Stimulated activated CD8-positive, alpha-beta memory T cell treated with anti-CD3 and anti-CD28 coated beads, Interleukin-4, amount 100 ng/mL, for 4 hours (primary cell): ENCODE data around the gene KCNE4.

Source experiments
- DNase-seq, 2 donors: peaks; one replicate each; pipeline ENCODE4 v3.0.0-alpha.2; 2020; ENCODE audit warnings: low read depth in 2 of 2, low spot score in 1 of 2

The KCNE4 gene

DNA sequence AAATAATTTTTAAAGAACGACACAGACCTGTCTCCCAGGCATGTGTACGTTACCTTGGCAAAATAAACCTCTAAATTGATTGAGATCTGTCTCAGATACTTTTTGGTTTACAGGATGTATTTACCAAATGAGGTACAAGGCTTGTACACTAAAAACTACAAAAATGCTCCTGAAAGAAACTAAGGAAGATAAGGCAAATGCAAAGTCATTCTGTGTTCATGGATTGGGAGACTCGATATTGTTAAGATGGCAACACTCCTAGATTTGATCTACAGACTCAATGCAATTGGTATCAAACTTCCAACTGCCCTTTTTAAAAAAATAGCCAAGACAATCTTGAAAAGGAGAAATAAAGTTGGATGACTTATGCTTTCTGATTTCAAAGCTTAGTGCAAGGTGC lies 11.5 kb upstream of the KCNE4 start:
- DNase-seq = no peak

DNA sequence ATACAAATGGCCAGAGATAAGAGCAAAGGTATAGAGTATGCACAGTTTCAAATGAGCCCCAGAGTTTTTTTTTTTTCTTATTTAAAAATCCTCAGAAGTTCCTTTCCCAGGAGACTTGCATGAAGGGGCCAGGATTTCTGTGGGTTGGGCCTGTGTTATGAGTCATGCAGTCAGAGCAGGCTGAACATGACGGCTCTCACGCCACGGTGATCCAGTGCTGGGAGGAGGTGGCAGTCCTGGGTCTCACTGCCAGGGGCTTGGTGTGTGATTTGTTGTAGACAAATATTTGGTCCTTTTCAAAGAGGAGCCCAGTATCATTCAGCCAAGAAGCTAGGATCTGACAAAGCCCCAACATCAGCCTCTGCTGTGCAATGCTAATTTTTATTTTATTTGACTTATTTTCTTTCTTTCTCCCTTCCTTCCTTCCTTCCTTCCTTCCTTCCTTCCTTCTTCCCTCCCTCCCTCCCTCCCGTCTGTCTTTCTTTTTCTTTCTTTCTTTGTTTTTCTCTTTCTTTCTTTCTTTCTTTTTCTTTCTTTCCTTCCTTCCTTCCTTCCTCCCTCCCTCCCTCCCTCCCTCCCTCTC lies 10.4 kb upstream of the KCNE4 start:
- no peak for DNase-seq

DNA sequence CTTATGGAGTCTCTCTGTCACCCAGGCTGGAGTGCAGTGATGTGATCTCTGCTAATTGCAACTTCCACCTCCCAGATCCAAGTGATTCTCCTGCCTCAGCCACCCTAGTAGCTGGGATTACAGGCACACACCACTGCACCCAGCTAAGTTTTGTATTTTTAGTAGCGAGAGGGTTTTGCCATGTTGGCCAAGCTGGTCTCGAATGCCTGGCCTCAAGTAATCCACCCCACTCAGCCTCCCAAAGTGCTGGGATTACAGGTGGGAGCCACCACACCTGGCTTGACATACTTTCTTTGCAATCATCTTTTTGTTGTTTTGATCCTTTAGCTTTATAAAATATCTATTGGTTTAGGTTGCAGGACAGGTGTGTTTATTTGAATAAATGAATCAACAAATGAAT lies 9.7 kb upstream of the KCNE4 start:
- no peak for DNase-seq

DNA sequence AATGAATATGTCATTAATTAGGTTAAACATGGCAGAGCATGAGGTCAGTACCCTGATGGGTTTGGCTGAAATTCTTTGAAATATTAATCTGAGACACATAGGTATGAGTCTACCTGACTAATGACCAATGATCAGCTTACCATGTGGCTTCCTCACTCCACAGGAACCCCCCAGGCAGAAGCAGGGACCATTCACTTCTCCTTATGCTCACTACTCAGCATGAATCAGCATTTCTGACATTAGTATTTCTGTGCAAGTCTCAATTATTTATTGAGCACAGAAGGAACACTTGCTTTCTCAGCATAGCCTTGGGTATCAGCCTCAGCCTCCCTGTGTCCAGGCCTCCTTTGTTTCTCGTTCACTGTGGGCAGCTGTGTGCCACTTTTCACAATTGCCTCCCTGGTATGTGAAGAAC lies 9.3 kb upstream of the KCNE4 start:
- no peak for DNase-seq

DNA sequence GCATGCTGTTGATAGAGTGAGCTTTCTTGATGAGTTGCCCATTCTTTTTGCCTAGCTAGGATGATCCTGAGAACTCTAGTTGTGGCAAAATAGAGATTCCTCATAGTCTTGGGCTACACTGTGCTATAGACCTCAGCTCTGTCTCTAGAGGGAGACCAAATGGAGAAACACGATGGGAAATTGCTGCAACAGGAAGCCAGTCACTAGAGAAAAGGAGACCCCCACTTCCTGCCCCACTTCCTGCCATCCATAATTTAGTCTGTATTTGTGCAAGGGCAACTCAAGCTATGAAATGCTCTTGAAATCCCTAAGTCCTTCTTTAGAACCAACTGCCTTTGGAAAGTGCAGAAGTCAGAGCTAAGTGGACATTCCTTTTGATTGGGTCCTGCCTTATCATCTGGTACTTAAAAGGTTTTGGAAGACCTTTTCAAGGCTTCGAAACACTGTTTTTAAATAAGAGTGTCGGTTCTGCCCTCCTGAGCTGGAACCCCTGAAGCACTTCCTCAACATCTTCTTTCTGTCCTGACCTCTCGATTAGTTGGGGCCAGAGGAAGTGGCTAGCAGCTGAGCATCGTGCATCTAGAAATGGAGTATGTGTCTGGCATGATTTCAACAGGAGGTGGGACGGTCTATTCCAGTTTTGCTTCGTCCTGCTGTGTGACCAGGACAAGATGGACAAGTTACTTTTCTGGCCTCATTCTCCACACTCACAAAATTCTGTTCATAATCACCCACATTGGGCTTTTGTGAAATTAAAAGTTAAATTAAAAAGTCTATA lies 8.6 kb upstream of the KCNE4 start:
- DNase-seq = no peak

DNA sequence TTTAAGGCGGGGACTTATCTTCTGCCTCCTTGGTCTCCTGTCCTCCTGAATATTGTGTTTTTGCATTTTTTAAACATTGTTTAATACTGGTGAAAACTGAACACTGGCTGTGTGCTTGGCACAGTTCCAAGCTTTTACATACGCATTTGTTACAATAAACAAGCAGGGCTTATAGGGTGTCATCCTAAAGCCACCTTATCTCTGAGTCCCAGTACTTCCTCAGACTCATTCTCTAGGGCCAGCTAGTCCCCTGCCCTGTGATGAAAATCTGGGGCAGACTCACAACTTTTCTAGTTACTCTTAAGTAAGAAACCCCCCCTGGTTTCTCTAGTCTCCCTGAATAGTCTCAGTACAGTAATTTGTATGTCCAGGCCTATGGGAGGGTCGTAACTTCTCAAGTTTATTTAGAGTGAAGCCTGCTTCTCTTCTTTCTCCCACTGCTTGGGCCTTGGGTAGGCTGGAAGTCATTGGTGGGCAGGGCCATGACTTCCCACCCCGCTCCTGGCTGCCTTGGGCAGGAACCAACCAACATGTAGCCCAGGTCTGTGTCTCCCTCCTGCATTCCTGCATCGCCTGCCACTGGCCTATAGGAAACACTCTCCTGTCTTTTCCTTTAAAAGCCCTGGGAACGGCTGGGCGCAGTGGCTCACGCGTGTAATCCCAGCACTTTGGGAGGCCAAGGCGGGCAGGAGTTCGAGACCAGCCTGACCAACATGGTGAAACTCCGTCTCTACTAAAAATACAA lies 7.7 kb upstream of the KCNE4 start:
- no peak for DNase-seq

DNA sequence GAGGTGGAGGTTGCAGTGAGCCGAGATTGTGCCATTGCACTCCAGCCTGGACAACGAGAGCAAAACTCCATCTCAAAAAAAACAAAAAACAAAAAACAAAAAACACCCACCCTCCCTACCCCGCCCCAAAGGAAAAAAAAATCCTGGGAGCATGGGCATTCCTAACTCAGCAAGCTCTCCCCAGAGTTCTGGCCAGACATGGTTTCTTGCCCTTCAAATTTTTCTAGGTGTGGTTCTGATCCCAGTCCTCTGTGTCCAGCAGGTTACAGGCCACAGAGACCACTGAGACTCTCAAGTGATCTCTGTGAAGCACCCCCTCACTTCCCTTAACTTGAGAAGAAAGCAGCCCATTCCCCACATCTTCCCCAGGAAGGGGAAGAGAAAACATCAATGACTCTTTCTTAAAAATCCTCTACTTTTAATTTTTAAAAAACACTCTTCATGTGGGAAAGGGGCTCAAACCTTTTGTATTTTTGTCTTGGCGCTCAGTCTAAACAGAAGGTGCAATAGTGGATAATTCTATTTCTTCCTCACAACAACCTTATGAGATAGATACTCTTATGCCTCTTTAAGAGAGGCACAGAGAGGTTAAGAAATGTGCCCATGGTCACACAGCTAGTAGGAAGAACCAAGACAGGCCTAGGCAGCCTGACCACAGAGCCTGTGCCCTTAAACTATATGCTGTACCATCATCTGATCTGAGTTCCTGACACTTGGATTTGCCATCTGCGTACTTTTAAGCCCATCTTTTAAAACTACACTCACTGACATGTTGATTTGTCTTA lies 6.9 kb upstream of the KCNE4 start:
- DNase-seq = no peak

DNA sequence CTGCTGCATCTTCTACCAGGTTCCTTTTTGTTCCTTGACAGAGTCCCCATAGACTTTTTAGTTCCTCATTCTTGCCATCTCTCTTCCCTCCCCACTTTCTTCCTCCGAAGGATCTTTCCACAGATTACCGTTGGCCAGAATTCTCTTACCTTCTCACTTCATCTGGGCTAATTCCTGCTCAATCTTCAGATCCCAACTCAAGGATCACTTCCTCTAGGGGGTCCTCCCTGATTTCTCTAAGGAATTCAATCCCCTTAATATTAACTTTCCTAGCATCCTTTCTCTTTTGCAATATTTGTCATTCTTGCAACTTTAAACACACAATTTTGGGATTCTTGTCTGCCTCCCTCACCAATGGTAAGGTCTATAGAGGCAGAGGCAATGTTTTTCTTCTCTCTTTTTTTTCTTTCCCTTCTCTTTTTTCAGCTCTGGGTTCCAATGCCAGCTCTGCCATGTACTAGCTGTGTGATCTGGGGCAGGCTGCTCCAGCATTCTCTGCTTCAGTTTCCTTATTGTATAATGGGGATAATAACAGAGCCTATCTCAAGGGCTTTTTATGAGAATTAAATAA lies 5.4 kb upstream of the KCNE4 start:
- no peak for DNase-seq

DNA sequence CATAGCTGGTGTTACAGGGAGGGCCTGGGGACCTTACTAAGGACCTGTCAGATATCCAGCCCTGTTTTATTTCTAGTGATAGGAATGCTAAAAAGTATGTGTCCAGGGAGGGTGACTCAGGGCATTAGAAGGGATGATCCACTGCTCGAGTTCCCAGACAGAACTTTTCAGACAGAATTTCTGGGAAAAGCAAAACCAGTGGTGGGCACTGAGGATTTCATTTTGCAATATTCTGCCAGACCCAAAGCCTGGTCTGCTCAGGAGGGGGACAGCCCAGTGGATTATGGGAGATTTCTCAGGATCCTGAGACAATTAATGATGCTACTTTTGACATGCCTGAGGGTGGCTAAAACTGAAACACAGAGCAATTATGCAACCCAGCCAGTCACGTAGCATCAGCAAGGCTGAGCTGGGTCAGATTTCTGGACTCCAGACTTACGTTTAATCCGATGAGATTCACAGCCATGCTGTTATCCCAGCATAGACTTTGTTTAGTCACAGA lies 4.7 kb upstream of the KCNE4 start:
- DNase-seq = no peak

DNA sequence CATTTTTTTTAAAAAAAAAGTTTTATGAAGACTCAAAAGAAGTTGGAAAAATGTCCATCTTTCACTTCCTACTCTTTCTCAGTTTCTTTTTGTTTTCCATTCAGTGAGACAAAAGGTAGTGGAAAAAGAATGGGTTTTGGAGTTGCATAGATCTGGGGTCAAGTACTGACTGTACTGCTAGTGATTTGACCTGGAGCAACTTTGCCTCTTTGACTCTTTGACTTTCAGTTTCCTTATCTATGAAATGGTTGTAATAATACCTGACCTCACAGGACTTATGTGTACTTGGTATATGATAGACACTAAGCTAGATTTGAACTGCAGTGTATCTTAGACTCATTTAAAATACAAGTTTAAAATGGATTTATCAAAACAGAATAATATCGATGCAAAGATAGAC lies 3.5 kb upstream of the KCNE4 start:
- DNase-seq = no peak

DNA sequence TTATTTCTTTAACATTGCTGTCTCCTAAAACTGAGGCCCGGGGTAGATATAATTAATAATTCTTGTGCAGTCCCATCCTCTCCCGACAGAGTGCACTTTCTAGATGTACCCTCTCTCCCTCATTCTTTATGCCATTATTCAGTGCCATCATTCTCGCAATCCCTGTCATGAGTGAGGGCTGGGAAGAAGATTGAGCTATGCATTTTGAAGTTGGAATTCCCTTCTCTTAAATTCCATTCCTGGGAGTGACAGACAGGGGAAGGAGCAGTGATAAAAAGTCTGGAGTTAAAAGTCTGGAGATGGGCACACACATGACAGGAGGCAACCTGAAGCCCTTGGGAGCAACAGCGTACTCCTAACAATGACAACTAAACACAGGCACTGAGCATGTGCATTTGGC lies 2.6 kb upstream of the KCNE4 start:
- no peak for DNase-seq

DNA sequence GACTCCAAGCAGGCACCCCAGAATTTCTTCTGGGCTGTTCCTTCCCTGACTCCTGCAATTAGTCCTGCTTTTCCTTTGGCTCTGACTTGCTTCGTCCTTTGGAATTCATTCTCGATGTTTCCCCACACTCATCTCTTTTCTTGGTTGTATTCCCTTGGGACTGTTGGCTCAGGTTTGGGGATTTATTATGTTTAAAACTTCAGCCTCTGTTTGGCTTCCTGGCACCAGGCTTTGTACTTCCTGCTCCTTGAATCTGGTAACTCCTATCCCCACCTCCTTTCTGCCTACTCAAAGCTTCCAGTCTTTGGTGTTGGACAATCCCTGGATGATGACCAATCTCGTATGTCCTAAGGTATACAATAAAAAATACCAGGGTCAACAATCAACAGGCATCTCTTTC lies 1.8 kb upstream of the KCNE4 start:
- no peak for DNase-seq

DNA sequence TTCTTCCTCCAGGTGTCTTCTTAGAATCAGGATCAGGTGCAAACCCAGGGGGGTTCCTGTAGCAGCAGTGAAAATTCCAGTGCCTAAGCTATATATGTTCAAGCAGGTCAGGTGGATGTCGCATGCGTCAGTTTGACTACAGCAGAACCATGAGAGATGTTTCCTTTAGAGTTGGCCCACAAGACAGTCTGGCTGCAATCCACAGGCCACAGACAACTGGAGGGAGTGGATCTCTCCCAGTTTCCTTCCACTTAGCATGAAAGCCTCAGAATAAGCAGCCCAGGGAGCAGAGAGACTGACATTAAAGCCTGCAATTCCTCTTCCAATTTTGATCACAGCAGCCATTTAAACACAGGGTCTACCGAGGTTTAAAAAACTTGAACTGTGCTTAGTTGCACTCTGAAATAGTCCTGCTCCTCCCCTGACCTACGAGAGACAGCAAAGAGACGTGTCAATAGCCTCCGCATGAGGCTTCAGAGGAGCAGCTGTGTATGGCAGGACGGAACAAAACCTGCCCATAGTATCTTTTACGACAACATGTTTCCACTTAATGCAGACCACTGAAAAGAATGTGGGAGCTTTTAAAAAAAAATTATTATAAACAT lies 988 bp upstream of the KCNE4 start:
- DNase-seq = no peak

DNA sequence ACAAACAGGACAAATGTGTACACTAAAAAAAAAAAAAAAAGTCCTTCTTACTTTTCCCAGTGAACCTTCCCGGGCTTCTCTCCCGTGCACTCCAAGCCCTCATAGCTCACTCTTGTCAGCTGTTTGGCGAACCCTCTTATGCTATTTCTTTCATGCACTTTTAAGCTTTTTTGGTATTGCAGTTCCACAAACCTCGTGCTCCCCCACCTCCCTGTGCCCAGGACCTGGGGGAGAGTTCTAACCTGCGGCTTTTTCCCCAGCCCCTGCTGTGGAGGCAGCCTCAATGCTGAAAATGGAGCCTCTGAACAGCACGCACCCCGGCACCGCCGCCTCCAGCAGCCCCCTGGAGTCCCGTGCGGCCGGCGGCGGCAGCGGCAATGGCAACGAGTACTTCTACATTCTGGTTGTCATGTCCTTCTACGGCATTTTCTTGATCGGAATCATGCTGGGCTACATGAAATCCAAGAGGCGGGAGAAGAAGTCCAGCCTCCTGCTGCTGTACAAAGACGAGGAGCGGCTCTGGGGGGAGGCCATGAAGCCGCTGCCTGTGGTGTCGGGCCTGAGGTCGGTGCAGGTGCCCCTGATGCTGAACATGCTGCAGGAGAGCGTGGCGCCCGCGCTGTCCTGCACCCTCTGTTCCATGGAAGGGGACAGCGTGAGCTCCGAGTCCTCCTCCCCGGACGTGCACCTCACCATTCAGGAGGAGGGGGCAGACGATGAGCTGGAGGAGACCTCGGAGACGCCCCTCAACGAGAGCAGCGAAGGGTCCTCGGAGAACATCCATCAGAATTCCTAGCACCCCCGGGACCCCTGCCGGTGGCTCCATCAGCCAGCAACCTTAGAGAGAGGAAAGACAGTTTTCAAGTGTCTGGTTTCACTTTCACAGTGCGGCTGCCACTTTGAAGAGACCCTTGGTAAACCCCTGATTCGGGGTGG lies 826 bp downstream of the KCNE4 start:
- no peak for DNase-seq

DNA sequence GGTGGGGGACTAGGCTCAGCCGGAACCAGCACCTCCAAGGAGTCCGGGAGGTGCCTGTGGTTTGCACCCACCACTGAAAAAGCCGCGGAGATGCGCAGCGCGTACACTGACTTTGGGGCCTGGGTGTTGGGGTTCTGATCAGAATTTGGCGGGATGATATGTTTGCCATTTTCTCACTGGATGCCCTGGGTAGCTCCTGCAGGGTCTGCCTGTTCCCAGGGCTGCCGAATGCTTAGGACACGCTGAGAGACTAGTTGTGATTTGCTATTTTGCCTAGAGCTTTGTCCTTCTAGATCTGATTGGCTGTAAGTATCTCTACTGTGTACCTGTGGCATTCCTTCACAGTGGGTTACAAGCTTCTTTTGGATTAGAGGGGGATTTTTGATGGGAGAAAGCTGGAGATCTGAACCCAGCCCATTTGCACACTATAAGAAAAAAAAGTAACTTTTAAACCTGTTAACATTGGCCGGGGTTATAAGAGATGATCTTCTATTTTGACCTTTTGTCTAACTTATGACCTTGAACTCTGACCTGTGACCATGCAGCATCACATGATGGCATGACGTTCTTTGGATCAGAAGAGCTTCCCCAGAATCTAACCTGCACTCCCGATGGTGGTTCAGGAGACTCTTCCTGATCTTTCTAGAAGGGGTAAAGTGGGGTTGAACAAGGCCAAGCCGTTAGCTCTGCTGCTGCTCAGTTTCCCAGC lies 1.6 kb downstream of the KCNE4 start:
- no peak for DNase-seq

DNA sequence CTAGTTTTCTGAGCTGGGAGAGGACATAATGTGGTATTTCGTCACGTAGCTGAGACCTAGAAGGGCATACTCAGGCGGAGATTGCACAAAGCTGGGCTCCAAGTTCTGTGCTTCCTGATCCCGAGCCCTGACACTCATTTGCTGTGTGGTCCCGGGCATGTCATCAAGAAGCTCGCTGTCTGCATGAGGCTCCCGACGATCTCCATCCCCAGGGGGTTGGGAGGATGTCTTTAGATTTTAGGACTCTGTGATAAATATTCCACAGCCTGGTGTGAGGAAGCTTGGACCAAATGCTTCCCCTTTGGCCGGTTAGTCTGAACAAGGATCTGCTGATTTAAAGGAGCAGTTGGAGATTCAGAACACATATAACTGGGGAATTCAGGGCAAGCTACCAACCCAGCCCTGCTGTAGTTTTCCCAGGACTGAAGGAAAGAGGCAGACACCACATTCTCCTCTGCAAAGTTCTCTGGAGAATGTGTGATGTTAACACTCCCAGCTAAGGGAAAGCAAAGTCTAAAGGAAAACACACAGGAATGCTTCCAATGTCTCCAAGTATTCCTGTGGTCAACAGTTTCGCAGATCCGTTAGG lies 2.3 kb downstream of the KCNE4 start:
- DNase-seq = no peak

DNA sequence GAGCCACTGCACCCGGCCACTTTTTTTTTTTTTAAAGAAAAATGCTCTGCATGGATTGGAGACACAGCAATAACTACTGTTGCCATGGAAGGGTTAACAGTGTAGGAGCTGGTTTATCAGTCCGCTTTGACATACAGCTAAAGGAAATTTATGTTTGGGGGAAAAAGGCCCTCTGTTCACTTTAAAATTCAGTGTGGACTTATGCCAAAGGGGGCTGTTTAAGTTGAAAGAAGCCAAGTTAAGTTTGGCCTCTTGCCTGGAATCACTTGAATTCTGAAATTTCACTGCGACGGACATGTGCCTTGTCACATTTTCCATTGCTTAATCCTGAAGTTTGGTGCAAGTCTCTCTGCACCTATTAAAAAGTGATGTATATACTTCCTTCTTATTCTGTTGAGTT lies 3.1 kb downstream of the KCNE4 start:
- no peak for DNase-seq

DNA sequence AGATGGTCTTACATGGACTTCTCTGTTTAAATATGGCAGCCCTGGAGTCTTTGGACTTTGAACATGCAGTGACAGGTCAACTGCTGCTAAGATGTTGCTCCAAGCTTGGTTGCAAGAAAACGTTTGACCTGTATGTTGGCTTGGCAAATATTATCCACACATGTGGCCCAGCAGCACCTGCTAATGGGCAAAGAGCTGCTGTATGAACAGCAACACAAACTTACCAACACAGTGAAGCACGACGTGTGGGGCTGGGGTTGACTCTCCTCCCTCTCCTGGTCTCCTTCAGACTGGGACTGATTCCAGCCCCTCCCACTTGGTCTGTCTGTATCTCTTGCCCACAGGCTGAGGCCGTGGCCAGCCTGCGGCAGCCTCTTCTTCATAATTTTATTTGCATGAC lies 3.8 kb downstream of the KCNE4 start:
- no peak for DNase-seq
